Stimulated activated naive CD4-positive, alpha-beta T cell treated with Interleukin-2 at 50 U/mL for 16 hours (primary cell): ENCODE results near the gene EOMES.

Experiments used
- DNase-seq: peaks from one replicate; lab custom pipeline; 2025; lab: John Stamatoyannopoulos, UW

Gene EOMES

GRCh38 chr3:27680517-27681246 lies 41.4 kb downstream of the EOMES start:
- DNase-seq, result no peak

GRCh38 chr3:27679691-27680090 lies 42.4 kb downstream of the EOMES start:
- no peak for DNase-seq

GRCh38 chr3:27678234-27678633 lies 43.9 kb downstream of the EOMES start:
- DNase-seq, result no peak

GRCh38 chr3:27677565-27677964 lies 44.6 kb downstream of the EOMES start:
- DNase-seq, result no peak

- no peak for DNase-seq
These were observed 46.8 kb downstream of the EOMES start for GRCh38 chr3:27675287-27675686.

GRCh38 chr3:27673701-27674100 lies 48.4 kb downstream of the EOMES start:
- DNase-seq, result no peak

GRCh38 chr3:27671101-27671500 lies 51.0 kb downstream of the EOMES start:
- no peak for DNase-seq

GRCh38 chr3:27670619-27671018 lies 51.5 kb downstream of the EOMES start:
- no peak for DNase-seq

- DNase-seq, result no peak
These were observed 52.5 kb downstream of the EOMES start for GRCh38 chr3:27669591-27669990.

GRCh38 chr3:27667751-27668150 lies 54.4 kb downstream of the EOMES start:
- no peak for DNase-seq

GRCh38 chr3:27666708-27667107 lies 55.4 kb downstream of the EOMES start:
- DNase-seq, result no peak

- no peak for DNase-seq
These were observed 55.9 kb downstream of the EOMES start for GRCh38 chr3:27666272-27666671.
